ENCODE results near the gene HABP2.

HABP2 gene

GRCh38 chr10:113631684-113632367, 79.0 kb downstream of the HABP2 start:
- no peak for DNase-seq (ENCODE audit: low read depth)
